HEK293 (cell line): ENCODE results near the gene MUC2.

Experiments used
- CTCF ChIA-PET: fragments of 350-600 bp; formaldehyde crosslinking; extraction: SDS; loops from one replicate; lab custom pipeline; 2021; ENCODE audit warnings: antibody characterized with exemption; lab: Yijun Ruan, JAX
- POLR2A ChIA-PET: fragments of 300-600 bp; formaldehyde crosslinking; extraction: SDS; loops from one replicate; lab custom pipeline; 2020; ENCODE audit warnings: antibody characterized with exemption, inconsistent platforms; lab: Yijun Ruan, JAX
- H3K27ac ChIP-seq: fragments of 200-500 bp; sonication (Bioruptor generic); 2 replicates; pipeline ENCODE4 v1.5.1; 2014; ENCODE audit warnings: low read depth, low read length, control low read depth, inconsistent platforms; ENCODE audit errors: extremely low read depth
- H3K36me3 ChIP-seq, 2 experiments: fragments of 200-500 bp in 1 of 2; sonication (Bioruptor generic) in 1 of 2; 1 replicate in 1 of 2; 2 replicates in 1 of 2; pipeline ENCODE4 v1.5.1; 2014 to 2017; ENCODE audit warnings: inconsistent platforms in 2 of 2, low read length in 2 of 2; ENCODE audit not compliant: control insufficient read depth in 2 of 2, insufficient read depth in 1 of 2
- H3K4me1 ChIP-seq: fragments of 200-500 bp; sonication (Bioruptor generic); 2 replicates; pipeline ENCODE4 v1.5.1; 2014; ENCODE audit warnings: mild to moderate bottlenecking, low read length, inconsistent platforms; ENCODE audit not compliant: control insufficient read depth, insufficient read depth
- H3K4me3 ChIP-seq: 2 replicates; pipeline ENCODE4 v1.5.1; 2011; ENCODE audit warnings: low read depth, mild to moderate bottlenecking, control low read depth, low read length, moderate library complexity
- H3K9me3 ChIP-seq: fragments of 200-500 bp; sonication (Bioruptor generic); 2 replicates; pipeline ENCODE4 v1.5.1; 2014; ENCODE audit warnings: low read depth, low read length, inconsistent platforms; ENCODE audit not compliant: control insufficient read depth, insufficient read depth
- GLIS2 ChIP-seq: fragments of 450-650 bp; formaldehyde crosslinking; IDR thresholded peaks from 2 replicates; pipeline ENCODE4 v1.5.1; 2016; ENCODE audit warnings: missing biosample characterization, missing genetic modification characterization
- KLF1 ChIP-seq: fragments of 450-650 bp; formaldehyde crosslinking; IDR thresholded peaks from 2 replicates; pipeline ENCODE4 v1.5.1; 2016; ENCODE audit warnings: missing biosample characterization, missing genetic modification characterization
- KLF16 ChIP-seq: fragments of 450-650 bp; formaldehyde crosslinking; IDR thresholded peaks from 2 replicates; pipeline ENCODE4 v1.5.1; 2017; ENCODE audit warnings: missing biosample characterization, missing genetic modification characterization
- YY2 ChIP-seq: fragments of 450-650 bp; formaldehyde crosslinking; IDR thresholded peaks from 2 replicates; pipeline ENCODE4 v1.5.1; 2016; ENCODE audit warnings: missing biosample characterization, missing genetic modification characterization
- ZFHX2 ChIP-seq: fragments of 450-650 bp; formaldehyde crosslinking; conservative IDR thresholded peaks from 2 replicates; pipeline ENCODE4 v1.5.1; 2016; ENCODE audit warnings: missing biosample characterization, missing genetic modification characterization
- ZNF121 ChIP-seq: fragments of 450-650 bp; formaldehyde crosslinking; IDR thresholded peaks from 2 replicates; pipeline ENCODE4 v1.5.1; 2016; ENCODE audit warnings: missing biosample characterization, missing genetic modification characterization
- ZNF133 ChIP-seq: fragments of 450-650 bp; formaldehyde crosslinking; IDR thresholded peaks from 2 replicates; pipeline ENCODE4 v1.5.1; 2016; ENCODE audit warnings: missing biosample characterization, missing genetic modification characterization
- ZNF155 ChIP-seq: fragments of 450-650 bp; formaldehyde crosslinking; IDR thresholded peaks from 2 replicates; pipeline ENCODE4 v1.5.1; 2016; ENCODE audit warnings: missing biosample characterization, missing genetic modification characterization
- ZNF157 ChIP-seq: fragments of 450-650 bp; formaldehyde crosslinking; IDR thresholded peaks from 2 replicates; pipeline ENCODE4 v1.5.1; 2016; ENCODE audit warnings: missing biosample characterization, missing genetic modification characterization
- ZNF174 ChIP-seq: fragments of 450-650 bp; formaldehyde crosslinking; IDR thresholded peaks from 2 replicates; pipeline ENCODE4 v1.5.0; 2017; ENCODE audit warnings: missing biosample characterization, mild to moderate bottlenecking, missing genetic modification characterization
- ZNF2 ChIP-seq: fragments of 450-650 bp; formaldehyde crosslinking; IDR thresholded peaks from 2 replicates; pipeline ENCODE4 v1.5.1; 2016; ENCODE audit warnings: missing biosample characterization, missing genetic modification characterization
- ZNF202 ChIP-seq: fragments of 450-650 bp; formaldehyde crosslinking; IDR thresholded peaks from 2 replicates; pipeline ENCODE4 v1.5.1; 2016; ENCODE audit warnings: missing biosample characterization, missing genetic modification characterization, borderline replicate concordance
- ZNF211 ChIP-seq: fragments of 450-650 bp; formaldehyde crosslinking; IDR thresholded peaks from 2 replicates; pipeline ENCODE4 v1.5.1; 2016; ENCODE audit warnings: low read depth, missing biosample characterization, missing genetic modification characterization
- ZNF280D ChIP-seq: fragments of 450-650 bp; formaldehyde crosslinking; IDR thresholded peaks from 2 replicates; pipeline ENCODE4 v1.5.1; 2016; ENCODE audit warnings: missing biosample characterization, missing genetic modification characterization
- ZNF510 ChIP-seq: fragments of 450-650 bp; formaldehyde crosslinking; IDR thresholded peaks from 2 replicates; pipeline ENCODE4 v1.5.1; 2018; ENCODE audit warnings: mild to moderate bottlenecking, missing genetic modification characterization, missing biosample characterization; ENCODE audit not compliant: insufficient replicate concordance
- ZNF600 ChIP-seq: fragments of 450-650 bp; formaldehyde crosslinking; IDR thresholded peaks from 2 replicates; pipeline ENCODE4 v1.5.1; 2016; ENCODE audit warnings: missing biosample characterization, missing genetic modification characterization
- ZNF624 ChIP-seq: fragments of 450-650 bp; formaldehyde crosslinking; IDR thresholded peaks from 2 replicates; pipeline ENCODE4 v1.5.1; 2017; ENCODE audit warnings: missing biosample characterization, missing genetic modification characterization
- ZNF785 ChIP-seq: fragments of 450-650 bp; formaldehyde crosslinking; IDR thresholded peaks from 2 replicates; pipeline ENCODE4 v1.5.1; 2016; ENCODE audit warnings: missing biosample characterization, missing genetic modification characterization
- ZNF791 ChIP-seq: fragments of 450-650 bp; formaldehyde crosslinking; IDR thresholded peaks from 2 replicates; pipeline ENCODE4 v1.5.1; 2016; ENCODE audit warnings: missing biosample characterization, missing genetic modification characterization
- ZSCAN4 ChIP-seq: fragments of 450-650 bp; formaldehyde crosslinking; IDR thresholded peaks from 2 replicates; pipeline ENCODE4 v1.5.1; 2017; ENCODE audit warnings: missing biosample characterization, missing genetic modification characterization

Gene MUC2

GRCh38 chr11:1087961-1088926, 13.6 kb downstream of the MUC2 start:
- Histone ChIP-seq H3K27ac (no peak overlapping the region), H3K4me3 (no peak overlapping the region), H3K36me3 (no peaks in the 10 kb centered on the region), H3K9me3 (no peaks in the 10 kb centered on the region), H3K4me1 (no peaks in the 10 kb centered on the region)
- TF ChIP-seq ZSCAN4 = no peak
- no peak for TF ChIP-seq ZNF174 (tag by site-specific recombination)
- TF ChIP-seq KLF16 (tag by site-specific recombination) = no peak
- no peak for TF ChIP-seq ZNF155 (tag by site-specific recombination)
- no peak for TF ChIP-seq ZNF157 (tag by site-specific recombination)
- TF ChIP-seq ZNF600 (tag by site-specific recombination) = no peak
- TF ChIP-seq GLIS2 = no peak
- TF ChIP-seq ZNF211 = no peak
- TF ChIP-seq ZNF2 (tag by site-specific recombination) = no peak
- TF ChIP-seq ZNF791 (tag by site-specific recombination) = no peak
- no peak for TF ChIP-seq ZNF202
- no peak for TF ChIP-seq ZNF624 (tag by site-specific recombination)
- TF ChIP-seq ZNF121 (tag by site-specific recombination) = no peak
- TF ChIP-seq ZFHX2 (tag by site-specific recombination) = no peak
- TF ChIP-seq ZNF510 (tag by site-specific recombination) = no peak
- CTCF ChIA-PET = interaction anchor here (0.7 kb wide), 1 partner anchor 229 kb away, joined by 3 read pairs; no protein-coding TSS in a partner anchor
- POLR2A ChIA-PET = no interaction called here

GRCh38 chr11:1088927-1089737, 14.5 kb downstream of the MUC2 start:
- TF ChIP-seq YY2 (tag by site-specific recombination) (no peak), ZNF133 (tag by site-specific recombination) (0 out of 2 replicates have a peak, but pooled peaks have one; percentile 34), KLF1 (tag by site-specific recombination) (peak; percentile 22; the same call in 1 of the 2 replicates), ZNF785 (tag by site-specific recombination) (no peak), ZNF280D (tag by site-specific recombination) (no peak)
- no peaks in the 10 kb centered on the region for H3K36me3 ChIP-seq
- CTCF ChIA-PET = no interaction called here

More at GRCh38 chr11:1088927-1089737, 14.5 kb downstream of the MUC2 start:
- H3K27ac ChIP-seq = no peak overlapping the region
- H3K4me3 ChIP-seq = no peak overlapping the region
- H3K4me1 ChIP-seq = no peaks in the 10 kb centered on the region
- no peaks in the 10 kb centered on the region for H3K9me3 ChIP-seq
- POLR2A ChIA-PET = interaction anchor here (0.6 kb wide), 1 partner anchor 244 kb away, joined by 3 read pairs; no protein-coding TSS in a partner anchor
